GM12865 (cell line): ENCODE results near the gene TTLL10.
"Not testable (repeated sequence)": the region's sequence is repeated elsewhere in the genome, so short reads cannot be mapped to it uniquely, and the experiment has no call there.

Experiments used
- DNase-seq: peaks from one replicate; pipeline ENCODE4 v3.0.0; 2010; ENCODE audit warnings: low read depth
- H3K4me3 ChIP-seq: 2 replicates; pipeline ENCODE4 v1.5.1; 2011; ENCODE audit warnings: mild to moderate bottlenecking, low read depth, low read length, control low read depth
- CTCF ChIP-seq: IDR thresholded peaks from 2 replicates; pipeline ENCODE4 v1.5.1; 2011; ENCODE audit warnings: low read length, control low read depth, low read depth, inconsistent platforms; ENCODE audit not compliant: insufficient read depth; ENCODE audit errors: missing control alignments

Gene TTLL10

GRCh38 chr1:1146596-1146995 lies 27.1 kb upstream of the TTLL10 start:
- TF ChIP-seq CTCF = no peak
- DNase-seq = no peak

GRCh38 chr1:1148061-1148460 lies 25.6 kb upstream of the TTLL10 start:
- no peak for DNase-seq
- no peak for TF ChIP-seq CTCF
- H3K4me3 ChIP-seq = no peak overlapping the region

More at GRCh38 chr1:1146596-1146995, 27.1 kb upstream of the TTLL10 start:
- H3K4me3 ChIP-seq = no peak overlapping the region

GRCh38 chr1:1148569-1148968 lies 25.1 kb upstream of the TTLL10 start:
- no peak overlapping the region for H3K4me3 ChIP-seq
- no peak for TF ChIP-seq CTCF
- DNase-seq = no peak

- no peak for TF ChIP-seq CTCF
- no peak overlapping the region for H3K4me3 ChIP-seq
- DNase-seq = no peak
Observed at GRCh38 chr1:1149416-1149815, 24.3 kb upstream of the TTLL10 start.

GRCh38 chr1:1150100-1150499 lies 23.6 kb upstream of the TTLL10 start:
- no peak for DNase-seq
- TF ChIP-seq CTCF = no peak
- H3K4me3 ChIP-seq = no peak overlapping the region

GRCh38 chr1:1151306-1151705 lies 22.4 kb upstream of the TTLL10 start:
- no peak for DNase-seq
- H3K4me3 ChIP-seq = no peak overlapping the region
- TF ChIP-seq CTCF = no peak

GRCh38 chr1:1152431-1152830 lies 21.2 kb upstream of the TTLL10 start:
- not testable (repeated sequence) for H3K4me3 ChIP-seq, DNase-seq

GRCh38 chr1:1153215-1153614 lies 20.5 kb upstream of the TTLL10 start:
- not testable (repeated sequence) for DNase-seq, H3K4me3 ChIP-seq
